Measurements from ENCODE around the gene MNS1. TPM values are rescaled to one million over a fixed set of nuclear protein-coding genes. Genes with fewer than 3 reads are reported as not detected.
"Not testable (repeated sequence)": the region's sequence is repeated elsewhere in the genome, so short reads cannot be mapped to it uniquely, and the experiment has no call there.

The MNS1 gene
- total RNA-seq, 5 donors from 2014 or later (not counting 1 experiment from before 2014, with no cell fraction given), result not detected

DNA sequence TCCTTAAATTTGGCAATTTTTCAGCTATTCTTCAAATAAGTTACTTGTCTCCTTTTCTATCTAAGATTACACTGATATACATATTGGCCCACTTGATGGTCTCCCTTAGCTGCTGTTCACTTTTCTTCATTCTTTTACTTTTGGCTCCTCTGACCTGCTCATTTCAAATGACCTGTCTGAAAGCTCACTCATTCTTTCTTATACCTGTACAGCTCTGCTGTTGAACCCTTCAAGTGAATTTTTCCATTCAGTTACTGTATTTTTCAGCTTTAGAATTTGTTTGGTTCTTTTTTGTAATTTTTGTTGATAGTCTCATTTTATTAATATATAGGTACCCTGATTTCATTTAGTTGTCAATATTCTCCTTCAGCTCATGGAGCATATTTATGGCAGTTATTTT, 39.7 kb downstream of the MNS1 start:
- peaks cover 0 to 7% of the 10 kb centered on the region in 2 donors for H3K27me3 Mint-ChIP-seq
- no peak overlapping the region for H3K4me3 ChIP-seq (ENCODE audit: control insufficient read depth in 1 of 2, extremely low read depth in 1 of 2, low read length in 1 of 2)
- no peaks in the 10 kb centered on the region for H3K4me1 Mint-ChIP-seq
- H3K9me3 ChIP-seq, result no peaks in the 10 kb centered on the region
- no peak overlapping the region for H3K27ac ChIP-seq (ENCODE audit: low read length)
- no peaks in the 10 kb centered on the region for H3K36me3 ChIP-seq (ENCODE audit: control insufficient read depth in 2 of 2, extremely low read depth in 1 of 2, insufficient read depth in 1 of 2, low read length in 1 of 2)
- no peaks in the 10 kb centered on the region for H3K4me1 ChIP-seq (ENCODE audit: control insufficient read depth in 1 of 2, extremely low read depth in 1 of 2, insufficient read depth in 2 of 2, low read length in 2 of 2)
- ATAC-seq (replicated peaks in 1 of 4) (no peak), DNase-seq (no peak)
- H3K4me3 Mint-ChIP-seq, result no peak overlapping the region
- no peaks in the 10 kb centered on the region for H3K27me3 ChIP-seq (replicated peaks in 1 of 2; ENCODE audit: control insufficient read depth in 2 of 2, extremely low read depth in 1 of 2, insufficient read depth in 2 of 2, low read length in 1 of 2)
- ChIA-PET CTCF (interaction anchor here in 1 of 2 donors (0.6 kb wide), 1 partner anchor 541 kb away, joined by 4 read pairs; no protein-coding TSS in a partner anchor), POLR2A (no interaction called here)
- peaks cover 4% of the 10 kb centered on the region for H3K36me3 Mint-ChIP-seq
- no peak overlapping the region for H3K27ac Mint-ChIP-seq
- peaks cover 4 to 6% (median 5%) of the 10 kb centered on the region in 3 donors for H3K9me3 Mint-ChIP-seq

DNA sequence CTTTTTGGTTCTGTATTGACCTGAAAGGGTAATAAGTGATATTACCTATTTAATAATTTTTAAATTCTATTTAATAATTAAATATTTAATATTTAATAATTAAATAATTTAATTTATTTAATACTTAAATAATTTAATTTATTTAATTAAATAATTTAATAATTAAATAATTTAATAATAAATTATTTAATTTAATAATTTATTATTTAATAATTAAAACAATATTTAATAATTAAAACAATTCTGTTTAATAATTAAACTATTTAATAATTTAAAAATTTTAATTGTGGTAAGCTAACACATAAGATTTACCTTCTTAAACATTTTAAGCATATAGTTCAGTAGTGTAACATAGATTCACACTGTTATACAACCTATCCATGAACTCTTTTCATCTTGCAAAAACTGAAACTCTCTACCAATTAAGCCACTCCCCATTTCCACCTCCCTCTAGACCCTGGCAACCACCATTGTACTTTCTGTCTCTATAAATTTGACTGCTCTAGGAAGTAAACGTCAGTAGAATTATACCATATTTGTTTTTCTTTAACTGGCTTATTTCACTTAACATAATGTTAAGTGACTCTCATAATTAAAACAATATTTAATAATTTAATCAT, 51.7 kb downstream of the MNS1 start:
- POLR2A ChIA-PET; H3K4me1 ChIP-seq (ENCODE audit: control insufficient read depth in 1 of 2, extremely low read depth in 1 of 2, insufficient read depth in 2 of 2, low read length in 2 of 2); H3K27me3 ChIP-seq (replicated peaks in 1 of 2; ENCODE audit: control insufficient read depth in 2 of 2, extremely low read depth in 1 of 2, insufficient read depth in 2 of 2, low read length in 1 of 2); H3K27ac Mint-ChIP-seq; H3K4me3 Mint-ChIP-seq; H3K4me1 Mint-ChIP-seq; H3K4me3 ChIP-seq (ENCODE audit: control insufficient read depth in 1 of 2, extremely low read depth in 1 of 2, low read length in 1 of 2); ATAC-seq (replicated peaks in 1 of 4); DNase-seq; H3K36me3 ChIP-seq (ENCODE audit: control insufficient read depth in 2 of 2, extremely low read depth in 1 of 2, insufficient read depth in 1 of 2, low read length in 1 of 2); H3K27me3 Mint-ChIP-seq; H3K9me3 Mint-ChIP-seq; H3K27ac ChIP-seq (ENCODE audit: low read length); H3K36me3 Mint-ChIP-seq; H3K9me3 ChIP-seq; CTCF ChIA-PET: not testable (repeated sequence)
- no CpG with 5 or more reads among the region's 1 CpG for WGBS (ENCODE audit: insufficient coverage)

DNA sequence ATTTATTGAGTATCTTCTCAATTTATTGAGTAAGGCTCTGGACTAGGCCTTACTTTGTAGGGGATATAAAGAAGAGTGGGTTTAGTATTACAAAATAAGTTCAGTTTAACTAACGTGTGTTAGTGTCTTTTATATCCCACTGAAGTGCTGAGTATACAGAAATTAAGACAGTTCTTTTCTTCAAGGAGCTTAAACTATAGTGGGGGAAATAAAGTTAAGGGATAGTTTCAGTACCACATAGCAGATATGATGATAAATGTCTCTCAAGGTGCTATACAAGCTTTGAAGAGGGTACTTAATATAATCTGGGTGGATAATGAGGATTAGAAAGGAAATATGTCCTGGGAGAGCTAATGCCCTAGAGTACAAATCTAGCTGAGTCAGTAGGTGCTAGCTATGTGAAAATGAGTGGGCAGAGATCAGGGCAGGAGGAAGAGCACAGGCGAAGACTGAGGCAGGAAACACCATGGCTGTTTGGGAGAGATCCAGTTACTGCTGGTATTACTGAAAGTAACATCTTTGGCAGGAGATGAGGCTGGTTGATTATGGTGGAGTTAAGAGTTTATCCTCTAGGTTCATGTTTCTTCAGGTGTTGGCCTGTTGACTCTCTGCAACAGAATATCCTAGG, 53.7 kb downstream of the MNS1 start:
- Mint-ChIP-seq H3K4me3 (no peak overlapping the region), H3K36me3 (no peaks in the 10 kb centered on the region), H3K27ac (no peak overlapping the region), H3K4me1 (no peaks in the 10 kb centered on the region), H3K27me3 (no peaks in the 10 kb centered on the region), H3K9me3 (no peaks in the 10 kb centered on the region)
- no peaks in the 10 kb centered on the region for H3K9me3 ChIP-seq
- H3K36me3 ChIP-seq (ENCODE audit: control insufficient read depth in 2 of 2, extremely low read depth in 1 of 2, insufficient read depth in 1 of 2, low read length in 1 of 2), result no peaks in the 10 kb centered on the region
- WGBS (ENCODE audit: insufficient coverage), result no CpG with 5 or more reads among the region's 2 CpGs
- DNase-seq, result no peak
- H3K4me1 ChIP-seq (ENCODE audit: control insufficient read depth in 1 of 2, extremely low read depth in 1 of 2, insufficient read depth in 2 of 2, low read length in 2 of 2), result no peaks in the 10 kb centered on the region
- H3K27me3 ChIP-seq (replicated peaks in 1 of 2; ENCODE audit: control insufficient read depth in 2 of 2, extremely low read depth in 1 of 2, insufficient read depth in 2 of 2, low read length in 1 of 2), result no peaks in the 10 kb centered on the region
- H3K27ac ChIP-seq (ENCODE audit: low read length), result no peak overlapping the region
- no peak overlapping the region for H3K4me3 ChIP-seq (ENCODE audit: control insufficient read depth in 1 of 2, extremely low read depth in 1 of 2, low read length in 1 of 2)
- ChIA-PET POLR2A (no interaction called here), CTCF (no interaction called here)
- no peak for ATAC-seq (replicated peaks in 1 of 4)

DNA sequence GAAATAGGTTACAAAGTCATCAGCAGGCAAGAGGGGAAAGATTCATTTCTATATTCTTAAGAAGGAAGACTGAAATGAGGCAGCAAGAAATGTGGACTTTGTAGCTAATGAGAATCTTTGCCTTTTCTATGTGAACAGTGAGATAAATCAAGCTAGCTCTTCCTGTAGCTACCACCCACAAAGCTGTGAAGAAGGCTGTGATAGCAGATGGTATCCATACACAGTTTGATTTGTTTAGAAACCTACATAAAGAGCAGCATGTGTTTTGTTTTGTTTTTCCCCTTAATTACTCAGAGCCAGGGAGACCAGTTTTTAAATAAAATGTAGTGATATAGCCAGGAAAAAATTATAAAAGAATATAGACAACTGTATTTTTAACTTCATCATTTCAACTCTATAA, 54.2 kb downstream of the MNS1 start:
- no peaks in the 10 kb centered on the region for H3K9me3 ChIP-seq
- H3K27ac ChIP-seq (ENCODE audit: low read length), result no peak overlapping the region
- H3K36me3 ChIP-seq (ENCODE audit: control insufficient read depth in 2 of 2, extremely low read depth in 1 of 2, insufficient read depth in 1 of 2, low read length in 1 of 2), result no peaks in the 10 kb centered on the region
- CTCF ChIA-PET, result interaction anchor here in 1 of 2 donors (0.6 kb wide), 1 partner anchor 12 kb away, joined by 4 read pairs; no protein-coding TSS in a partner anchor
- no peak overlapping the region for H3K27ac Mint-ChIP-seq
- no peak overlapping the region for H3K4me3 Mint-ChIP-seq
- H3K27me3 ChIP-seq (replicated peaks in 1 of 2; ENCODE audit: control insufficient read depth in 2 of 2, extremely low read depth in 1 of 2, insufficient read depth in 2 of 2, low read length in 1 of 2), result no peaks in the 10 kb centered on the region
- H3K9me3 Mint-ChIP-seq, result no peaks in the 10 kb centered on the region
- no peaks in the 10 kb centered on the region for H3K4me1 Mint-ChIP-seq
- no peaks in the 10 kb centered on the region for H3K36me3 Mint-ChIP-seq
- POLR2A ChIA-PET, result no interaction called here
- no peaks in the 10 kb centered on the region for H3K4me1 ChIP-seq (ENCODE audit: control insufficient read depth in 1 of 2, extremely low read depth in 1 of 2, insufficient read depth in 2 of 2, low read length in 2 of 2)
- H3K27me3 Mint-ChIP-seq, result no peaks in the 10 kb centered on the region
- no peak overlapping the region for H3K4me3 ChIP-seq (ENCODE audit: control insufficient read depth in 1 of 2, extremely low read depth in 1 of 2, low read length in 1 of 2)
- no peak for ATAC-seq (replicated peaks in 1 of 4)
- no peak for DNase-seq

DNA sequence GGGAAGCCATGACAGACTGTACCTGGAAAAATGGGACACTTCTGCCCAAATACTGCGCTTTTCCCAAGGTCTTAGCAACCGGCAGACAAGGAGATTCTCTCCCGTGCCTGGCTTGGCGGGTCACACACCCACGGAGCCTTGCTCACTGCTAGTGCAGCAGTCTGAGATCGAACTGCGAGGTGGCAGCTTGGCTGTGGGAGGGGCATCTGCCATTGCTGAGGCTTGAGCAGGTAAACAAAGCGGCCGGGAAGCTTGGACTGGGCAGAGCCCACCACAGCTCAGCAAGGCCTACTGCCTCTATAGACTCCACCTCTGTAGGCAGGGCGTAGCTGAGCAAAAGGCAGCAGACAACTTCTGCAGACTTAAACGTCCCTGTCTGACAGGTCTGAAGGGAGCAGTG, 65.7 kb downstream of the MNS1 start:
- ATAC-seq (replicated peaks in 1 of 4); H3K27ac Mint-ChIP-seq; POLR2A ChIA-PET; H3K4me1 ChIP-seq (ENCODE audit: control insufficient read depth in 1 of 2, extremely low read depth in 1 of 2, insufficient read depth in 2 of 2, low read length in 2 of 2); H3K4me3 ChIP-seq (ENCODE audit: control insufficient read depth in 1 of 2, extremely low read depth in 1 of 2, low read length in 1 of 2); H3K36me3 Mint-ChIP-seq; H3K4me1 Mint-ChIP-seq; H3K36me3 ChIP-seq (ENCODE audit: control insufficient read depth in 2 of 2, extremely low read depth in 1 of 2, insufficient read depth in 1 of 2, low read length in 1 of 2); CTCF ChIA-PET; DNase-seq; H3K27me3 ChIP-seq (replicated peaks in 1 of 2; ENCODE audit: control insufficient read depth in 2 of 2, extremely low read depth in 1 of 2, insufficient read depth in 2 of 2, low read length in 1 of 2); H3K4me3 Mint-ChIP-seq; H3K27ac ChIP-seq (ENCODE audit: low read length); H3K9me3 ChIP-seq: not testable (repeated sequence)
- peaks cover 16 to 26% of the 10 kb centered on the region in 2 donors for H3K27me3 Mint-ChIP-seq
- peaks cover 6 to 15% (median 7%) of the 10 kb centered on the region in 3 donors for H3K9me3 Mint-ChIP-seq
- 97% methylated on average over 9 of the region's 11 CpGs for WGBS (ENCODE audit: insufficient coverage)

DNA sequence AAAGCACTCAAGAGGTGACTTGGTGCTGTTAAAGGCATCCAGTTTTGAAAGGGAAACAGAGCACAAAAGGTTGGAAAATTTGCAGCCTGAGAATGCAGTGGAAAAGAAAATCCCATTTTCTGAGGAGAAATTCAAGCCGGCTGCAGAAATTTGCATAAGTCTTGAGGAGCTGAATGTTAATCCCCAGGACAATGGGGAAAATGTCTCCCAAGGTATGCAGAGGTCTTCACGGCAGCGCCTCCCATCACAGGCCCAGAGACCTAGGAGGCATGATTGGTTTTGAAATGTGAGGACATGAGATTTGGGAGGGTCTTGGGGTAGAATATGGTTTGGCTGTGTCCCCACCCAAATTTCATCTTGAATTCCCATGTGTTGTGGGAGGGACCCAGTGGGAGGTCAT, 67.6 kb downstream of the MNS1 start:
- H3K4me1 Mint-ChIP-seq; DNase-seq; H3K4me3 ChIP-seq (ENCODE audit: control insufficient read depth in 1 of 2, extremely low read depth in 1 of 2, low read length in 1 of 2); H3K4me3 Mint-ChIP-seq; H3K36me3 Mint-ChIP-seq; H3K9me3 ChIP-seq; H3K9me3 Mint-ChIP-seq; H3K4me1 ChIP-seq (ENCODE audit: control insufficient read depth in 1 of 2, extremely low read depth in 1 of 2, insufficient read depth in 2 of 2, low read length in 2 of 2); H3K27ac Mint-ChIP-seq; CTCF ChIA-PET; H3K27ac ChIP-seq (ENCODE audit: low read length); POLR2A ChIA-PET; H3K36me3 ChIP-seq (ENCODE audit: control insufficient read depth in 2 of 2, extremely low read depth in 1 of 2, insufficient read depth in 1 of 2, low read length in 1 of 2); H3K27me3 ChIP-seq (replicated peaks in 1 of 2; ENCODE audit: control insufficient read depth in 2 of 2, extremely low read depth in 1 of 2, insufficient read depth in 2 of 2, low read length in 1 of 2); ATAC-seq (replicated peaks in 1 of 4): not testable (repeated sequence)
- peaks cover 16 to 26% of the 10 kb centered on the region in 2 donors for H3K27me3 Mint-ChIP-seq
- 100% methylated on average over 3 of the region's 3 CpGs for WGBS (ENCODE audit: insufficient coverage)

Measured in T-cell (primary cell).